Measurements from ENCODE around the gene PIGT. TPM values are rescaled to one million over a fixed set of nuclear protein-coding genes. Genes with fewer than 3 reads are reported as not detected.

The PIGT gene
- total RNA-seq, 1 donor = 57.9 TPM

- Histone ChIP-seq H3K4me1 (ENCODE audit: insufficient read depth, low read length) (peaks cover 31% of the 10 kb centered on the region), H3K9me3 (ENCODE audit: low read depth, low read length) (no peaks in the 10 kb centered on the region), H3K27me3 (ENCODE audit: insufficient read depth, low read length) (peaks cover 8% of the 10 kb centered on the region), H3K4me3 (ENCODE audit: low read length) (no peak overlapping the region)
Observed at GRCh38 chr20:45408646-45409213, 7.2 kb upstream of the PIGT start.

- peaks cover 31% of the 10 kb centered on the region for H3K4me1 ChIP-seq (ENCODE audit: insufficient read depth, low read length)
- H3K27me3 ChIP-seq (ENCODE audit: insufficient read depth, low read length) = peaks cover 6% of the 10 kb centered on the region
- no peak overlapping the region for H3K4me3 ChIP-seq (ENCODE audit: low read length)
- H3K9me3 ChIP-seq (ENCODE audit: low read depth, low read length) = no peaks in the 10 kb centered on the region
Observed at GRCh38 chr20:45409521-45410272, 6.2 kb upstream of the PIGT start.

GRCh38 chr20:45410887-45411286 is 5.1 kb upstream of the PIGT start:
- no peak overlapping the region for H3K4me3 ChIP-seq (ENCODE audit: low read length)
- H3K27me3 ChIP-seq (ENCODE audit: insufficient read depth, low read length) = no peaks in the 10 kb centered on the region
- no peaks in the 10 kb centered on the region for H3K9me3 ChIP-seq (ENCODE audit: low read depth, low read length)
- H3K4me1 ChIP-seq (ENCODE audit: insufficient read depth, low read length) = peaks cover 24% of the 10 kb centered on the region

GRCh38 chr20:45412653-45413052 is 3.3 kb upstream of the PIGT start:
- H3K4me3 ChIP-seq (ENCODE audit: low read length) = no peak overlapping the region
- no peaks in the 10 kb centered on the region for H3K9me3 ChIP-seq (ENCODE audit: low read depth, low read length)
- H3K4me1 ChIP-seq (ENCODE audit: insufficient read depth, low read length) = peaks cover 23% of the 10 kb centered on the region
- H3K27me3 ChIP-seq (ENCODE audit: insufficient read depth, low read length) = no peaks in the 10 kb centered on the region

- Histone ChIP-seq H3K4me1 (ENCODE audit: insufficient read depth, low read length) (peaks cover 21% of the 10 kb centered on the region), H3K4me3 (ENCODE audit: low read length) (no peak overlapping the region), H3K27me3 (ENCODE audit: insufficient read depth, low read length) (no peaks in the 10 kb centered on the region), H3K9me3 (ENCODE audit: low read depth, low read length) (no peaks in the 10 kb centered on the region)
Observed at GRCh38 chr20:45413479-45413878, 2.5 kb upstream of the PIGT start.

GRCh38 chr20:45416917-45417316 is 976 bp downstream of the PIGT start:
- Histone ChIP-seq H3K27me3 (ENCODE audit: insufficient read depth, low read length) (no peaks in the 10 kb centered on the region), H3K4me1 (ENCODE audit: insufficient read depth, low read length) (peaks cover 16% of the 10 kb centered on the region), H3K4me3 (ENCODE audit: low read length) (peak overlapping the region; percentile 98), H3K9me3 (ENCODE audit: low read depth, low read length) (no peaks in the 10 kb centered on the region)

GRCh38 chr20:45419188-45420091 is 3.5 kb downstream of the PIGT start:
- Histone ChIP-seq H3K4me3 (ENCODE audit: low read length) (no peak overlapping the region), H3K4me1 (ENCODE audit: insufficient read depth, low read length) (peaks cover 16% of the 10 kb centered on the region), H3K27me3 (ENCODE audit: insufficient read depth, low read length) (no peaks in the 10 kb centered on the region), H3K9me3 (ENCODE audit: low read depth, low read length) (no peaks in the 10 kb centered on the region)

- Histone ChIP-seq H3K4me3 (ENCODE audit: low read length) (no peak overlapping the region), H3K4me1 (ENCODE audit: insufficient read depth, low read length) (peaks cover 16% of the 10 kb centered on the region), H3K9me3 (ENCODE audit: low read depth, low read length) (no peaks in the 10 kb centered on the region), H3K27me3 (ENCODE audit: insufficient read depth, low read length) (no peaks in the 10 kb centered on the region)
Observed at GRCh38 chr20:45420125-45420524, 4.2 kb downstream of the PIGT start.

- Histone ChIP-seq H3K4me3 (ENCODE audit: low read length) (no peak overlapping the region), H3K27me3 (ENCODE audit: insufficient read depth, low read length) (no peaks in the 10 kb centered on the region), H3K9me3 (ENCODE audit: low read depth, low read length) (no peaks in the 10 kb centered on the region), H3K4me1 (ENCODE audit: insufficient read depth, low read length) (no peaks in the 10 kb centered on the region)
Observed at GRCh38 chr20:45423700-45424099, 7.8 kb downstream of the PIGT start.

GRCh38 chr20:45425561-45425960 is 9.6 kb downstream of the PIGT start:
- H3K4me1 ChIP-seq (ENCODE audit: insufficient read depth, low read length) = no peaks in the 10 kb centered on the region
- no peaks in the 10 kb centered on the region for H3K9me3 ChIP-seq (ENCODE audit: low read depth, low read length)
- no peak overlapping the region for H3K4me3 ChIP-seq (ENCODE audit: low read length)
- H3K27me3 ChIP-seq (ENCODE audit: insufficient read depth, low read length) = no peaks in the 10 kb centered on the region

GRCh38 chr20:45426320-45427016 is 10.5 kb downstream of the PIGT start:
- Histone ChIP-seq H3K27me3 (ENCODE audit: insufficient read depth, low read length) (no peaks in the 10 kb centered on the region), H3K4me3 (ENCODE audit: low read length) (no peak overlapping the region), H3K4me1 (ENCODE audit: insufficient read depth, low read length) (no peaks in the 10 kb centered on the region), H3K9me3 (ENCODE audit: low read depth, low read length) (no peaks in the 10 kb centered on the region)

GRCh38 chr20:45427236-45428149 is 11.6 kb downstream of the PIGT start:
- no peaks in the 10 kb centered on the region for H3K9me3 ChIP-seq (ENCODE audit: low read depth, low read length)
- no peaks in the 10 kb centered on the region for H3K27me3 ChIP-seq (ENCODE audit: insufficient read depth, low read length)
- H3K4me1 ChIP-seq (ENCODE audit: insufficient read depth, low read length) = peaks cover 9% of the 10 kb centered on the region
- H3K4me3 ChIP-seq (ENCODE audit: low read length) = no peak overlapping the region

GRCh38 chr20:45429618-45430017 is 13.7 kb downstream of the PIGT start:
- no peak overlapping the region for H3K4me3 ChIP-seq (ENCODE audit: low read length)
- H3K4me1 ChIP-seq (ENCODE audit: insufficient read depth, low read length) = peaks cover 18% of the 10 kb centered on the region
- H3K9me3 ChIP-seq (ENCODE audit: low read depth, low read length) = no peaks in the 10 kb centered on the region
- no peaks in the 10 kb centered on the region for H3K27me3 ChIP-seq (ENCODE audit: insufficient read depth, low read length)

GRCh38 chr20:45432294-45432693 is 16.4 kb downstream of the PIGT start:
- no peaks in the 10 kb centered on the region for H3K9me3 ChIP-seq (ENCODE audit: low read depth, low read length)
- H3K4me3 ChIP-seq (ENCODE audit: low read length) = no peak overlapping the region
- H3K4me1 ChIP-seq (ENCODE audit: insufficient read depth, low read length) = peaks cover 25% of the 10 kb centered on the region
- no peaks in the 10 kb centered on the region for H3K27me3 ChIP-seq (ENCODE audit: insufficient read depth, low read length)
